Skeletal muscle tissue (tissue), 5 donors: ENCODE results near the gene FUS. TPM values are rescaled to one million over a fixed set of nuclear protein-coding genes. Genes with fewer than 3 reads are reported as not detected.

Source experiments
- H3K27ac ChIP-seq: one replicate; pipeline ENCODE4 v1.7.0; 2013; ENCODE audit warnings: mild to moderate bottlenecking, low read depth, low read length, inconsistent platforms
- H3K27me3 ChIP-seq, 3 donors: one replicate each; pipeline ENCODE4 v1.7.0; 2013; ENCODE audit warnings: low read length in 3 of 3; ENCODE audit not compliant: control insufficient read depth in 3 of 3, insufficient read depth in 3 of 3
- H3K36me3 ChIP-seq, 3 donors: one replicate each; pipeline ENCODE4 v1.7.0; 2013; ENCODE audit warnings: low read length in 3 of 3; ENCODE audit not compliant: control insufficient read depth in 3 of 3, insufficient read depth in 3 of 3
- H3K4me1 ChIP-seq, 3 donors: one replicate each; pipeline ENCODE4 v1.7.0; 2013; ENCODE audit warnings: low read length in 3 of 3, mild to moderate bottlenecking in 3 of 3; ENCODE audit not compliant: control insufficient read depth in 3 of 3, insufficient read depth in 3 of 3
- H3K4me3 ChIP-seq, 3 donors: one replicate each; pipeline ENCODE4 v1.7.0; 2013; ENCODE audit warnings: low read length in 3 of 3
- H3K9ac ChIP-seq, 3 donors: one replicate each; pipeline ENCODE4 v1.7.0; 2013; ENCODE audit warnings: low read length in 3 of 3, mild to moderate bottlenecking in 3 of 3, moderate library complexity in 2 of 3, low read depth in 1 of 3
- H3K9me3 ChIP-seq, 3 donors: one replicate each; pipeline ENCODE4 v1.7.0; 2013; ENCODE audit warnings: low read length in 3 of 3; ENCODE audit not compliant: control insufficient read depth in 3 of 3
- small RNA-seq: library from RNA; depleted of rRNA; stranded (forward); fragments of <200 nt; gene quantifications from one replicate; pipeline ENCODE3, GENCODE V24; 2014
- total RNA-seq: library from RNA; depleted of rRNA; stranded (reverse); fragments of >200 nt; gene quantifications from one replicate; pipeline ENCODE4 v1.2.3, GENCODE V29; 2014
- donor health status: Osteomylitis.

FUS gene
- total RNA-seq, 1 donor from 2014 or later: 40.2 TPM

- Histone ChIP-seq H3K27ac (no peak overlapping the region), H3K9ac (no peak overlapping the region), H3K4me3 (no peak overlapping the region), H3K9me3 (no peaks in the 10 kb centered on the region), H3K27me3 (no peaks in the 10 kb centered on the region), H3K4me1 (peaks cover 4 to 7% (median 6%) of the 10 kb centered on the region in 3 donors), H3K36me3 (peaks cover 10 to 14% (median 10%) of the 10 kb centered on the region in 3 donors)
These were observed 48.3 kb downstream of the FUS start for GRCh38 chr16:31228206-31228605.

- Histone ChIP-seq H3K27ac (no peak overlapping the region), H3K9me3 (no peaks in the 10 kb centered on the region), H3K27me3 (no peaks in the 10 kb centered on the region), H3K36me3 (peaks cover 4 to 7% (median 5%) of the 10 kb centered on the region in 3 donors), H3K4me1 (peaks cover 4 to 7% (median 6%) of the 10 kb centered on the region in 3 donors), H3K4me3 (no peak overlapping the region), H3K9ac (peak overlapping the region in 1 of 3 donors; percentile 25)
These were observed 49.6 kb downstream of the FUS start for GRCh38 chr16:31229501-31229900.

- no peak overlapping the region for H3K9ac ChIP-seq
- no peak overlapping the region for H3K27ac ChIP-seq
- H3K36me3 ChIP-seq: no peaks in the 10 kb centered on the region
- H3K4me1 ChIP-seq: no peaks in the 10 kb centered on the region
- H3K4me3 ChIP-seq: no peak overlapping the region
- H3K27me3 ChIP-seq: peaks cover 0 to 12% (median 3%) of the 10 kb centered on the region in 3 donors
- no peaks in the 10 kb centered on the region for H3K9me3 ChIP-seq
These were observed 58.1 kb downstream of the FUS start for GRCh38 chr16:31238041-31238440.

Small RNA genes within 50 kb of the gene (small RNA-seq; reads per million reads assigned to genes)
- gene AC009088.4 (not detected), gene NDUFA3P6 (not detected)

Other genes with a start within 250 kb of the FUS start
- 9.4 TPM for gene ORAI3, start 231.1 kb upstream of the FUS start, total RNA-seq
- 3.7 TPM for gene SETD1A, start 222.4 kb upstream of the FUS start, total RNA-seq
- 12.5 TPM for gene HSD3B7, start 194.9 kb upstream of the FUS start, total RNA-seq
- not detected for gene STX1B, start 169.5 kb upstream of the FUS start, total RNA-seq
- gene STX4, start 146.6 kb upstream of the FUS start, total RNA-seq: 19.3 TPM
- gene ZNF668, start 105.9 kb upstream of the FUS start, total RNA-seq: 5.7 TPM
- 9.4 TPM for gene ZNF646, start 105.7 kb upstream of the FUS start, total RNA-seq
- gene PRSS53, start 91.2 kb upstream of the FUS start, total RNA-seq: 2.6 TPM
- gene VKORC1, start 85.3 kb upstream of the FUS start, total RNA-seq: 34.4 TPM
- gene BCKDK, start 71.8 kb upstream of the FUS start, total RNA-seq: 8.9 TPM
- 43.3 TPM for gene KAT8, start 62.5 kb upstream of the FUS start, total RNA-seq
- not detected for gene PRSS8, start 44.4 kb upstream of the FUS start, total RNA-seq
- 0.52 TPM for gene PRSS36, start 30.1 kb upstream of the FUS start, total RNA-seq
- gene PYCARD, start 22.6 kb downstream of the FUS start, total RNA-seq: 27.1 TPM
- 45.4 TPM for gene TRIM72, start 34.0 kb downstream of the FUS start, total RNA-seq
- not detected for gene PYDC1, start 37.0 kb downstream of the FUS start, total RNA-seq
- 8.4 TPM for gene ITGAM, start 79.8 kb downstream of the FUS start, total RNA-seq
- 1.0 TPM for gene ITGAX, start 175.0 kb downstream of the FUS start, total RNA-seq
- gene ITGAD, start 213.2 kb downstream of the FUS start, total RNA-seq: under 0.01 TPM
- gene COX6A2, start 248.2 kb downstream of the FUS start, total RNA-seq: 49.1 TPM